GM12878 (cell line): ENCODE measurements around the gene UTF1. TPM values are rescaled to one million over a fixed set of nuclear protein-coding genes. Genes with fewer than 3 reads are reported as not detected.

Experiments
- BACH1 ChIP-seq: fragments of 450-650 bp; IDR thresholded peaks from 2 replicates; pipeline ENCODE4 v1.6.1; 2017; ENCODE audit warnings: mild to moderate bottlenecking, borderline replicate concordance
- CREB1 ChIP-seq: IDR thresholded peaks from 2 replicates; pipeline ENCODE4 v1.6.1; 2012; ENCODE audit warnings: low read depth, mild to moderate bottlenecking, inconsistent platforms
- GATAD2B ChIP-seq: fragments of 450-650 bp; conservative IDR thresholded peaks from 2 replicates; pipeline ENCODE4 v1.6.1; 2017; ENCODE audit warnings: low read depth, mild to moderate bottlenecking, moderate library complexity
- IKZF1 ChIP-seq: fragments of 450-650 bp; conservative IDR thresholded peaks from 2 replicates; pipeline ENCODE4 v1.6.1; 2017; ENCODE audit warnings: antibody characterized with exemption, mild to moderate bottlenecking
- JUNB ChIP-seq: IDR thresholded peaks from 2 replicates; pipeline ENCODE4 v1.6.1; 2016; ENCODE audit warnings: antibody characterized with exemption, mild to moderate bottlenecking
- MEF2B ChIP-seq: fragments of 450-650 bp; IDR thresholded peaks from 2 replicates; pipeline ENCODE4 v1.6.1; 2018; ENCODE audit warnings: mild to moderate bottlenecking, moderate library complexity; ENCODE audit not compliant: partially characterized antibody, poor library complexity, severe bottlenecking
- MYB ChIP-seq: fragments of 150-350 bp; IDR thresholded peaks from 2 replicates; pipeline ENCODE4 v1.6.1; 2014; ENCODE audit warnings: mild to moderate bottlenecking, low read depth, low read length, borderline replicate concordance
- NFYB ChIP-seq: IDR thresholded peaks from 2 replicates; pipeline ENCODE4 v1.6.1; 2011; ENCODE audit warnings: low read depth, mild to moderate bottlenecking, low read length, improper control_type of control experiment, moderate library complexity; ENCODE audit not compliant: insufficient read depth
- NR2C2 ChIP-seq: IDR thresholded peaks from 2 replicates; pipeline ENCODE4 v1.6.1; 2011; ENCODE audit warnings: borderline replicate concordance, low read depth; ENCODE audit not compliant: control insufficient read depth, insufficient read length
- PAX5 ChIP-seq: IDR thresholded peaks from 2 replicates; pipeline ENCODE4 v1.6.1; 2011; ENCODE audit warnings: low read depth, low read length, borderline replicate concordance
- POU2F2 ChIP-seq: IDR thresholded peaks from 3 replicates; pipeline ENCODE4 v1.6.1; 2011; ENCODE audit warnings: low read depth, mild to moderate bottlenecking, low read length, borderline replicate concordance
- RELA ChIP-seq: fragments of 450-650 bp; IDR thresholded peaks from 2 replicates; pipeline ENCODE4 v1.8.0; 2014; ENCODE audit warnings: borderline replicate concordance; ENCODE audit not compliant: partially characterized antibody
- RUNX3 ChIP-seq: IDR thresholded peaks from 2 replicates; pipeline ENCODE4 v1.6.1; 2012; ENCODE audit warnings: low read length, inconsistent platforms
- SMAD1 ChIP-seq: fragments of 450-650 bp; IDR thresholded peaks from 2 replicates; pipeline ENCODE4 v1.6.1; 2018; ENCODE audit warnings: mild to moderate bottlenecking, low read depth; ENCODE audit not compliant: partially characterized antibody
- SMARCA5 ChIP-seq: fragments of 450-650 bp; IDR thresholded peaks from 2 replicates; pipeline ENCODE4 v1.6.1; 2017; ENCODE audit warnings: mild to moderate bottlenecking
- STAT1 ChIP-seq: fragments of 450-650 bp; conservative IDR thresholded peaks from 2 replicates; pipeline ENCODE4 v1.6.1; 2014; ENCODE audit warnings: antibody characterized with exemption, mild to moderate bottlenecking
- TAF1 ChIP-seq: IDR thresholded peaks from 2 replicates; pipeline ENCODE4 v1.6.1; 2011; ENCODE audit warnings: mild to moderate bottlenecking, low read depth, low read length, borderline replicate concordance
- ZBTB40 ChIP-seq: fragments of 450-650 bp; IDR thresholded peaks from 2 replicates; pipeline ENCODE4 v1.6.1; 2016; ENCODE audit warnings: mild to moderate bottlenecking, moderate library complexity, borderline replicate concordance
- ZNF207 ChIP-seq: fragments of 450-650 bp; IDR thresholded peaks from 2 replicates; pipeline ENCODE4 v1.6.1; 2014; ENCODE audit warnings: antibody characterized with exemption, mild to moderate bottlenecking, borderline replicate concordance
- ZNF384 ChIP-seq: IDR thresholded peaks from 2 replicates; pipeline ENCODE4 v1.6.1; 2012; ENCODE audit warnings: low read depth, mild to moderate bottlenecking, low read length, improper control_type of control experiment, borderline replicate concordance
- ZNF687 ChIP-seq: fragments of 450-650 bp; IDR thresholded peaks from 2 replicates; pipeline ENCODE4 v1.6.1; 2017; ENCODE audit warnings: mild to moderate bottlenecking, moderate library complexity
- polyA plus RNA-seq, 11 experiments: library from polyadenylated mRNA; depleted of rRNA in 4 of 11; unstranded in 6 of 11; stranded (reverse) in 5 of 11; fragments of >200 nt; fragmentation: Nextera tagmentation in 4 of 11; fragmentation: Illumina TruSeq in 1 of 11; extraction: Ambion mirVana in 4 of 11; extraction: Trizol in 1 of 11; gene quantifications; 1 replicate in 1 of 11; 2 replicates in 10 of 11; pipeline versions ENCODE4 v1.2.1 to v1.2.3, GENCODE V29; 2011 to 2016; ENCODE audit warnings: inconsistent platforms in 2 of 11, missing spikeins in 2 of 11, low read depth in 1 of 11
- total RNA-seq, 4 experiments: library from RNA; depleted of rRNA in 3 of 4; stranded (reverse); fragments of >200 nt in 3 of 4; fragmentation: Illumina TruSeq in 1 of 4; extraction: Trizol in 1 of 4; gene quantifications; 2 replicates each; pipeline versions ENCODE4 v1.2.1 to v1.2.3, GENCODE V29; 2013 to 2021

Gene UTF1
- total and polyA plus RNA-seq, 10 of the 15 experiments (the other 5 are each of a cell fraction or from before 2014, with no cell fraction given): not detected

DNA sequence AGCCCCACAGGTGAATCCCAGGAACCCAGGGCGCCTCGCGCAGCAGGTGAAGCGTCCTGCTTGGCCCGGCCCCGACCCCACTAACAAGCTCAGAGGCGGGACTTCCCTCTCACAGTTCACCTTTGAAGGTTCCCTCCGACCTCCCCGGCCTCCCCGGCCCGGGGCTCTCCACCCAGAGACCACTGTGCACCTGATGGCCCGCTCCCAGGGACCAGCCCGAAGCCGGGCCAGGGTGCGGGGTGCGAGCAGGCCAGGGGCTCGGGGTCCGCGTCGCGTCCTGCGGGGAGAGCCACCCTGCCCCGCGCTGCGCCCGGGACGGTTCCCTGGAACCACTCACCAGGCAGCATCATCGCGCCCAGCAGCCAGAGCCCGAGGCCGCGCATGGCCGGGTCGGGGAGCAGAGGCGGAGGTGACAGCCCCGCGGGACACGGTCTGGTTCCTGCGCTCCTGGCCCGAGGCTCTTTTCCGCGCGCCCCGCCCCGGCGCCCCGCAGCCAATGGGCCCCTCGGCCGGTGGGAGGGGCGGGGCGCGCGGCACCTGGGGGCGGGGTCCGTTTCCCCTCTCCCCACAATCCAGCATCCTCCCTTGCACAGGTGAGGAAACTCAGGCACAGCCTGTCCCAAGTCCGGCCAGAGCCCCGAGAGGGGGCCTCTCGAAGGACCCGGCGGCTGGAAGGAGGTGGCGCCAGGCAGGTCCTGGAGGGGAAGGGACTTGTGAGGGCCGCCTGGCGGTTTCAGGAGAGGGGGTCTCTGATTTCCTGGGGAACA is 46.6 kb downstream of the UTF1 start, which contains the start of gene ADAM8 (continued):
- TF ChIP-seq RELA (no peak), IKZF1 (peak; percentile 60; the same call in 1 of the 2 replicates), SMARCA5 (peak; percentile 73), CREB1 (no peak), MYB (no peak), JUNB (no peak), PAX5 (peak; percentile 87), BACH1 (peak; percentile 74), ZNF687 (peak; percentile 54; the same call in 1 of the 2 replicates), NFYB (no peak), TAF1 (peak; percentile 72; the same call in 1 of the 2 replicates), NR2C2 (no peak), ZNF207 (peak; percentile 64; the same call in 1 of the 2 replicates), POU2F2 (0 out of 3 replicates have a peak, but pooled peaks have one; percentile 17), ZBTB40 (no peak), SMAD1 (no peak), GATAD2B (peak; percentile 61; the same call in 1 of the 2 replicates), STAT1 (0 out of 2 replicates have a peak, but pooled peaks have one; percentile 36), ZNF384 (no peak), MEF2B (no peak), RUNX3 (no peak)
